ENCODE data around the gene BECN2.
A peak's percentile ranks its signal among the peaks of the same experiment; 100 is the strongest.

The BECN2 gene

GRCh38 chr1:241927321-241927720 is 30.2 kb upstream of the BECN2 start:
- no peak overlapping the region for H3K4me3 ChIP-seq (replicated peaks; ENCODE audit: low read depth, low read length)
- TF ChIP-seq, protein P1, sequence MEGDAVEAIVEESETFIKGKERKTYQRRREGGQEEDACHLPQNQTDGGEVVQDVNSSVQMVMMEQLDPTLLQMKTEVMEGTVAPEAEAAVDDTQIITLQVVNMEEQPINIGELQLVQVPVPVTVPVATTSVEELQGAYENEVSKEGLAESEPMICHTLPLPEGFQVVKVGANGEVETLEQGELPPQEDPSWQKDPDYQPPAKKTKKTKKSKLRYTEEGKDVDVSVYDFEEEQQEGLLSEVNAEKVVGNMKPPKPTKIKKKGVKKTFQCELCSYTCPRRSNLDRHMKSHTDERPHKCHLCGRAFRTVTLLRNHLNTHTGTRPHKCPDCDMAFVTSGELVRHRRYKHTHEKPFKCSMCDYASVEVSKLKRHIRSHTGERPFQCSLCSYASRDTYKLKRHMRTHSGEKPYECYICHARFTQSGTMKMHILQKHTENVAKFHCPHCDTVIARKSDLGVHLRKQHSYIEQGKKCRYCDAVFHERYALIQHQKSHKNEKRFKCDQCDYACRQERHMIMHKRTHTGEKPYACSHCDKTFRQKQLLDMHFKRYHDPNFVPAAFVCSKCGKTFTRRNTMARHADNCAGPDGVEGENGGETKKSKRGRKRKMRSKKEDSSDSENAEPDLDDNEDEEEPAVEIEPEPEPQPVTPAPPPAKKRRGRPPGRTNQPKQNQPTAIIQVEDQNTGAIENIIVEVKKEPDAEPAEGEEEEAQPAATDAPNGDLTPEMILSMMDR (IDR thresholded peaks at IDR 0.05; ENCODE audit: low read depth, low read length, missing control alignments), result no peak
- DNase-seq (ENCODE audit: extremely low read depth, low read depth), result no peak

GRCh38 chr1:241932845-241933244 is 24.7 kb upstream of the BECN2 start:
- no peak for DNase-seq (ENCODE audit: extremely low read depth, low read depth)
- H3K4me3 ChIP-seq (replicated peaks; ENCODE audit: low read depth, low read length), result no peak overlapping the region
- TF ChIP-seq, protein P1 (IDR thresholded peaks at IDR 0.05; ENCODE audit: low read depth, low read length, missing control alignments), result no peak

DNA sequence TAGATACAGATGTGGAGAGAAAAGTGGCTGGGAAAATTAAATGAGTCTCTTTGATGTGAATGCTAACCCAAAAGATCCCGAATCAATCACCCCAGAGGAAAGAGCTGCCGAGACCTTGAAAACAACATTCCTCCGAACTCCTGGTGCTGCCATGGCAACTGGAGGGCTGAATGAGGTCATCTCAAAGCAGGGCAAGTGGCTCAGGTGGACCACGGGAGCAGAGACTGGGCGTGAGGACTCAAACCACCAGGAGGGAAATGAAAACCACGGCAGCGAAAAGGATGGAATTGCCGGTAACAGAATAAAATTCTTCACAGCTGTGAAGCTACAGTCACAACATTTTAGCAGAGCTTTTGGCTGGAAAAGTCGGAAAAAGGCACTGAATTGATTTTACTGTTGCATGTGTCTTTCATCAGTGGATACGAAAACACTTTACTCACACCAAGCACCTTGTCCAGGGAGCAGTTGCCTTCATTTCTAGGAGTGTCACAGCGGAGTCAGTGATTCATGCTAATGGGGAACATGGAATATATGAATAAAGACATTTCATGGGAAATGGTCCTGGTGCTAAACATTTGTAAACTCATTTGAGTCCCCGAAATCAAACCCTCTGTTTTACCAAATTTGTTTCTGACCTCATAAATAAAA is 23.2 kb upstream of the BECN2 start:
- DNase-seq (ENCODE audit: extremely low read depth, low read depth), result peak; percentile 42
- TF ChIP-seq, protein P1 (IDR thresholded peaks at IDR 0.05; ENCODE audit: low read depth, low read length, missing control alignments), result no peak
- no peak overlapping the region for H3K4me3 ChIP-seq (replicated peaks; ENCODE audit: low read depth, low read length)

DNA sequence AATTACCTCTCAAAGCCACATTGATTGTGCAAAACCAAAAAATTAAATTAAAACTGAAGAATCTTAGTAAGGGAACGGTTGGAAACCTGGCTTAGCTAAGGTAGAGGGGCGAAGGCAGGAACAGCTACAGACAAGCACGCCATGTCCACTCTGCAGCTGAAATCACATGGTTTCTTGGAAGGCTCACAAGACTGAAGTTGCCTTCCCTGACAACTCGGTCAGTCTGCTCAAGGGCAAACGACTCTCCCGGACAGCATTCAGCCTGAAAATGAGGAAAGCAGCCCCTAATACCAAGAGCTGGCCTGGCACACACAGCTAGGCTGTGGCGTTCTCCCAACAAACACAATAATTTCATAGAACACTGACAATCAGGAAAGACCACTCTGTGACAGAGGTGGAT is 22.7 kb upstream of the BECN2 start:
- no peak overlapping the region for H3K4me3 ChIP-seq (replicated peaks; ENCODE audit: low read depth, low read length)
- TF ChIP-seq, protein P1 (IDR thresholded peaks at IDR 0.05; ENCODE audit: low read depth, low read length, missing control alignments), result no peak
- DNase-seq (ENCODE audit: extremely low read depth, low read depth), result no peak

DNA sequence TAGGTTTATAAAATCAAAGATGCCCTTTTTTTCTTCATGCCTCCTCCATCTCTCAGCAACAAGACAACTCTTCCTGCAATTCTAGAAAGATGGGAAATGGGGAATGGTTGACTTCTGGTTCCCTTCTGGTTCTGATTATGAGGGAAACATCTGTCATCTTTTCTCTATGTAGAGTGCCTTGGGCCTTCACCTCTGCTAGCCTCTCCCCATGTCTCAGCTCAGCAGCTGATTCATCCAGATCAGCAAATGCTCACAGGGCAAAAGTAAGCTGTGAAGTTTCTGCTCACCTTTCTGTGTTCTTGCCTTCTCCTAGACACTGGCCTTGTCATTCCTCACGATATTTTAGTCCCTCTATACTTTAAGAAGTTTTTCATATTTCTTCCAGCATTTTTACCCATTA is 17.8 kb upstream of the BECN2 start:
- no peak overlapping the region for H3K4me3 ChIP-seq (replicated peaks; ENCODE audit: low read depth, low read length)
- no peak for DNase-seq (ENCODE audit: extremely low read depth, low read depth)
- TF ChIP-seq, protein P1 (IDR thresholded peaks at IDR 0.05; ENCODE audit: low read depth, low read length, missing control alignments), result no peak

- H3K4me3 ChIP-seq (replicated peaks; ENCODE audit: low read depth, low read length), result no peak overlapping the region
- DNase-seq (ENCODE audit: extremely low read depth, low read depth), result no peak
- TF ChIP-seq, protein P1 (IDR thresholded peaks at IDR 0.05; ENCODE audit: low read depth, low read length, missing control alignments), result no peak
These were observed 14.8 kb upstream of the BECN2 start for GRCh38 chr1:241942738-241943137.

DNA sequence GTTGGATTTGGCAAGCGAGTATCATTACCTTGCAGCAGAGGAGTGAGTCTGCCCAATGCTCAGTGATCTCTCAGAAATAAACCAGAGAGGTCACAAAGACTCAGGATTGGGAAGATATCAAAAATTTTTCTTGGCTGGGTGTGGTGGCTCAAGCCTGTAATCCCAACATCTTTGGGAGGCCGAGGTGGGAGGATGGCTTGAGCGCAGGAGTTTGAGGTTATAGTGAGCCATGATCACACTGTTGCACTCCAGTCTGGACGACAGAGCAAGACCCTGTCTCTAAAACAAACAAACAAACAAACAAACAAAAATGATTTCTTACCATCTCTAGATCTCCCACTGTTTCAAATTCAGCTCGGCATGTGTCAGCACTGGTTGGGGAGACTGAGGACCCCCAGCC is 13.3 kb upstream of the BECN2 start:
- TF ChIP-seq, protein P1 (IDR thresholded peaks at IDR 0.05; ENCODE audit: low read depth, low read length, missing control alignments), result no peak
- DNase-seq (ENCODE audit: extremely low read depth, low read depth), result no peak
- no peak overlapping the region for H3K4me3 ChIP-seq (replicated peaks; ENCODE audit: low read depth, low read length)

Data from HFF-Myc (cell line).